Spleen (tissue), 11 donors: ENCODE results near the gene LCN9. TPM values are rescaled to one million over a fixed set of nuclear protein-coding genes. Genes with fewer than 3 reads are reported as not detected.

ENCODE experiments used
- DNase-seq: peaks from one replicate; pipeline ENCODE4 v3.0.0-alpha.2; 2020
- H3K27ac ChIP-seq, 8 donors: fragments of 200-600 bp; sonication (generic) in 7 of 8; 1 replicate in 4 of 8; 2 replicates in 4 of 8; pipeline versions ENCODE4 v1.5.0 to v1.8.0; 2016 to 2021; ENCODE audit warnings: inconsistent platforms in 4 of 8, mild to moderate bottlenecking in 4 of 8, moderate library complexity in 1 of 8
- H3K27me3 ChIP-seq, 7 donors: fragments of 200-600 bp; sonication (generic) in 6 of 7; replicated peaks in 1 of 7; 1 replicate in 4 of 7; 2 replicates in 3 of 7; pipeline versions ENCODE4 v1.5.0 to v1.8.0; 2016 to 2021; ENCODE audit warnings: inconsistent platforms in 3 of 7, mild to moderate bottlenecking in 1 of 7
- H3K36me3 ChIP-seq, 6 donors: fragments of 200-600 bp; sonication (generic) in 5 of 6; 1 replicate in 4 of 6; 2 replicates in 2 of 6; pipeline versions ENCODE4 v1.5.0 to v1.8.0; 2016 to 2021; ENCODE audit warnings: inconsistent platforms in 2 of 6
- H3K4me1 ChIP-seq, 6 donors: fragments of 200-600 bp; sonication (generic) in 5 of 6; 1 replicate in 3 of 6; 2 replicates in 3 of 6; pipeline versions ENCODE4 v1.5.0 to v1.8.0; 2016 to 2021; ENCODE audit warnings: inconsistent platforms in 3 of 6
- H3K4me3 ChIP-seq, 8 donors: fragments of 200-600 bp; sonication (generic) in 7 of 8; 1 replicate in 4 of 8; 2 replicates in 4 of 8; pipeline versions ENCODE4 v1.5.0 to v1.8.0; 2016 to 2021; ENCODE audit warnings: inconsistent platforms in 4 of 8, mild to moderate bottlenecking in 4 of 8, moderate library complexity in 2 of 8
- H3K9me3 ChIP-seq, 8 donors: fragments of 200-600 bp; sonication (generic) in 7 of 8; 1 replicate in 4 of 8; 2 replicates in 4 of 8; pipeline versions ENCODE4 v1.5.0 to v1.8.0; 2016 to 2021; ENCODE audit warnings: inconsistent platforms in 4 of 8
- CTCF ChIP-seq, 11 experiments: fragments of 200-600 bp in 7 of 11; fragments of 450-650 bp in 4 of 11; sonication (generic) in 4 of 11; IDR thresholded peaks in 8 of 11; conservative IDR thresholded peaks in 3 of 11; 1 replicate in 7 of 11; 2 replicates in 4 of 11; pipeline versions ENCODE4 v1.4.0 to v1.8.0; 2016 to 2021; ENCODE audit warnings: antibody characterized with exemption in 11 of 11, inconsistent platforms in 4 of 11, mild to moderate bottlenecking in 1 of 11
- POLR2A ChIP-seq, 3 donors: fragments of 450-650 bp; IDR thresholded peaks; one replicate each; pipeline ENCODE4 v1.5.1; 2017; ENCODE audit warnings: antibody characterized with exemption in 3 of 3, mild to moderate bottlenecking in 1 of 3
- POLR2AphosphoS5 ChIP-seq, 3 donors: sonication (generic); formaldehyde crosslinking; IDR thresholded peaks; one replicate each; pipeline ENCODE4 v1.5.1; 2017; ENCODE audit warnings: antibody characterized with exemption in 3 of 3
- WGBS, 5 donors: extraction: QIAGEN DNeasy Blood & Tissue Kit in 3 of 5; methylation state at CpG; one replicate each; pipeline versions ENCODE4 v1.1.5 to v1.1.7; 2013 to 2018; 5-methylcytosine and 5-hydroxymethylcytosine counted together
- intact Hi-C: fragments of 100-400 bp; cut with DNase I; formaldehyde crosslinking; loops from one replicate; pipeline ENCODE4 v1.15.0; 2023; ENCODE audit warnings: low total_unique reads
- polyA plus RNA-seq, 3 donors: library from polyadenylated mRNA; stranded (reverse); fragments of 200-250 nt; gene quantifications; one replicate each; pipeline ENCODE4 v1.2.1, GENCODE V29; 2013
- total RNA-seq, 7 donors: library from RNA; depleted of rRNA in 3 of 7; stranded (reverse); fragments of >200 nt in 3 of 7; fragmentation: NEBNext Ultra II Directional in 4 of 7; extraction: Animal tissue kit (Norgen Biotek cat#: 25700) in 4 of 7; gene quantifications; one replicate each; pipeline versions ENCODE4 v1.1.0 to v1.2.1, GENCODE V29; 2016 to 2021
- donor health status: healthy with polysubstance abuse.
- donor health status: DM: no; HTN: no; CAD: no; lungs with moderate emphysema.
- donor health status: DM: no; HTN: no; CAD: no.
- donor health status: Bipolar disorder and iron deficiency.
- donor health status: healthy.
- donor health status: DM: no; HTN: no; CAD: no.
- donor health status: DM: yes; HTN: yes; CAD: no.

Gene LCN9
- total and polyA plus RNA-seq, 10 donors, result not detected

GRCh38 chr9:135618866-135619598 is 44.1 kb upstream of the LCN9 start:
- Histone ChIP-seq H3K4me1 (no peaks in the 10 kb centered on the region), H3K9me3 (no peaks in the 10 kb centered on the region), H3K27me3 (peaks cover 0 to 54% (median 4%) of the 10 kb centered on the region in 7 donors), H3K36me3 (no peaks in the 10 kb centered on the region), H3K4me3 (no peak overlapping the region), H3K27ac (no peak overlapping the region)
- TF ChIP-seq POLR2A (IDR thresholded peaks at IDR 0.05), result no peak
- TF ChIP-seq CTCF (IDR thresholded peaks at IDR 0.05 in 8 of 11, conservative IDR thresholded peaks at IDR 0.05 in 3 of 11), result no peak
- no peak for TF ChIP-seq POLR2AphosphoS5 (IDR thresholded peaks at IDR 0.05)
- no peak for DNase-seq
- 71 to 86% (median 80%) methylated on average over 5 to 8 of the region's 8 CpGs for WGBS, 5 donors
- intact Hi-C loops, result no loop called here

GRCh38 chr9:135619599-135619886 is 43.6 kb upstream of the LCN9 start:
- Histone ChIP-seq H3K36me3 (no peaks in the 10 kb centered on the region), H3K4me3 (no peak overlapping the region), H3K4me1 (no peaks in the 10 kb centered on the region), H3K27me3 (peaks cover 0 to 53% (median 4%) of the 10 kb centered on the region in 7 donors), H3K27ac (no peak overlapping the region), H3K9me3 (no peaks in the 10 kb centered on the region)
- no peak for DNase-seq
- intact Hi-C loops, result no loop called here
- TF ChIP-seq CTCF (IDR thresholded peaks at IDR 0.05 in 8 of 11, conservative IDR thresholded peaks at IDR 0.05 in 3 of 11) (no peak), POLR2AphosphoS5 (IDR thresholded peaks at IDR 0.05) (no peak), POLR2A (IDR thresholded peaks at IDR 0.05) (no peak)
- WGBS, 5 donors, result 74 to 87% (median 80%) methylated on average over 10 of the region's 10 CpGs

GRCh38 chr9:135620558-135620957 is 42.6 kb upstream of the LCN9 start:
- WGBS, 5 donors, result 77 to 84% (median 77%) methylated on average over 7 of the region's 7 CpGs

More at GRCh38 chr9:135620558-135620957, 42.6 kb upstream of the LCN9 start:
- no peaks in the 10 kb centered on the region for H3K9me3 ChIP-seq
- H3K4me3 ChIP-seq, result no peak overlapping the region
- intact Hi-C loops, result no loop called here
- H3K27ac ChIP-seq, result no peak overlapping the region
- no peak for TF ChIP-seq CTCF (IDR thresholded peaks at IDR 0.05 in 8 of 11, conservative IDR thresholded peaks at IDR 0.05 in 3 of 11)
- TF ChIP-seq POLR2A (IDR thresholded peaks at IDR 0.05), result no peak
- TF ChIP-seq POLR2AphosphoS5 (IDR thresholded peaks at IDR 0.05), result no peak
- no peaks in the 10 kb centered on the region for H3K4me1 ChIP-seq
- peaks cover 0 to 43% (median 3%) of the 10 kb centered on the region in 7 donors for H3K27me3 ChIP-seq
- no peaks in the 10 kb centered on the region for H3K36me3 ChIP-seq
- no peak for DNase-seq
